ENCODE data around the gene HVCN1. TPM values are rescaled to one million over a fixed set of nuclear protein-coding genes. Genes with fewer than 3 reads are reported as not detected.

The HVCN1 gene
- polyA plus RNA-seq, 2 of the 4 experiments (the other 2 are of a cell fraction) = 0.34 to 1.1 TPM

DNA sequence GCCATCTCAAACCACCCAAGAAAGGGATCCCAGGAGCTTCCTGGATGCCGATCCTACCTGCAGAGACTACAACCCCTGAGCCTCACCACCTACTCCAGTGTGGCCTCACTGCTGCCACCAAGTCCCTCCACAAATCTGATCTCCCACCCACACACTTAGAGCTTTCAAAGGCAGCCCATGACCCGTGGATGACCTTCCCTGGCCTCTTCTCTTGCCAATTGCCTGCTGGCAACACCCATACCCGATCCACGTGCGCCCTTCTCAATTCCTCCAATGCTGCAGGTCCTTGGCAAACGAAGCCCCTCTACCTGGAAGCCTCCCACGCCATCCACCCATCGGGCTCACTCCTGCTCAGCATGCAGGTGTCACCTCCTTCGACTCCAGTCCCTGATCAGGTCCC lies 30.7 kb downstream of the HVCN1 start:
- peak in 1 of 2 experiments; percentile 17; a peak in 1 of 6 replicates for ATAC-seq
- no peak overlapping the region for H3K4me2 ChIP-seq

DNA sequence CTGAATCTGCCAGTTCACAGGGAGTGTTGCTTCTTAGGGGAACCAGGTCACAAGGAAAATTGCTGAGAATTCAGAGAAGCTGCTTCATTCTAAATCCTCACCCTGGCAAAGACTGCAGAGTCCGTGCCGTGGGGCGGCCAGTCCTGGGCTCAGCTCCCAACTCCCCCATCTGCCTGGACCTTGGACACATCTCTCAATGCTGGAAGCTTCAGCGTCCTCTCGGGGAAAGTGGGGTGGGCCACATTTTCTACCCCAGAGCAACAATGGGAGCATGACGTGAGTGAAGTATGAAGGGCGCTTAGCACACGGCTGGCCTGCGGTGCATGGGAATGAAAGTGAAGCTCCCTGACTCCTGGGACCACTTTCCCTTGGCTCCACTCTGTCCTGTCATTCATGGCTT lies 31.2 kb downstream of the HVCN1 start:
- CTCF ChIA-PET = no interaction called here
- H3K9me3 ChIP-seq = no peaks in the 10 kb centered on the region
- ATAC-seq = 0 out of 6 replicates have a peak, but pooled peaks of 1 of the 2 experiments have one; percentile 14
- FAIRE-seq = no peak
- no peak overlapping the region for H3K27ac ChIP-seq
- no peaks in the 10 kb centered on the region for H3K4me1 ChIP-seq
- no peak for DNase-seq (ENCODE audit: low read depth in 1 of 2, low spot score in 1 of 2)
- TF ChIP-seq, protein P1, sequence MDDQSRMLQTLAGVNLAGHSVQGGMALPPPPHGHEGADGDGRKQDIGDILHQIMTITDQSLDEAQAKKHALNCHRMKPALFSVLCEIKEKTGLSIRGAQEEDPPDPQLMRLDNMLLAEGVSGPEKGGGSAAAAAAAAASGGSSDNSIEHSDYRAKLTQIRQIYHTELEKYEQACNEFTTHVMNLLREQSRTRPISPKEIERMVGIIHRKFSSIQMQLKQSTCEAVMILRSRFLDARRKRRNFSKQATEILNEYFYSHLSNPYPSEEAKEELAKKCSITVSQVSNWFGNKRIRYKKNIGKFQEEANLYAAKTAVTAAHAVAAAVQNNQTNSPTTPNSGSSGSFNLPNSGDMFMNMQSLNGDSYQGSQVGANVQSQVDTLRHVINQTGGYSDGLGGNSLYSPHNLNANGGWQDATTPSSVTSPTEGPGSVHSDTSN (IDR thresholded peaks at IDR 0.05) = no peak
- TF ChIP-seq NFE2L2 (conservative IDR thresholded peaks at IDR 0.05; ENCODE audit: low read length) (no peak), RFX5 (IDR thresholded peaks at IDR 0.05) (no peak), GATA3 (IDR thresholded peaks at IDR 0.05; ENCODE audit: borderline replicate concordance) (no peak), SREBF2 (IDR thresholded peaks at IDR 0.05) (no peak), BHLHE40 (IDR thresholded peaks at IDR 0.05; ENCODE audit: low read depth, low read length) (no peak), HOXA7 (CRISPR knock-in tag; IDR thresholded peaks at IDR 0.05) (no peak), EHMT2 (IDR thresholded peaks at IDR 0.05; ENCODE audit: low read depth) (no peak), FOSL2 (IDR thresholded peaks at IDR 0.05) (no peak), FOSL2 (CRISPR knock-in tag; IDR thresholded peaks at IDR 0.05) (no peak), MAZ (IDR thresholded peaks at IDR 0.05; ENCODE audit: borderline replicate concordance, low read depth, low read length) (no peak), CEBPB (IDR thresholded peaks at IDR 0.05) (no peak), POLR2A (IDR thresholded peaks at IDR 0.05; ENCODE audit: low read length) (no peak), HOXB13 (CRISPR knock-in tag; IDR thresholded peaks at IDR 0.05; ENCODE audit: low read depth) (no peak)
- TF ChIP-seq, protein P2, sequence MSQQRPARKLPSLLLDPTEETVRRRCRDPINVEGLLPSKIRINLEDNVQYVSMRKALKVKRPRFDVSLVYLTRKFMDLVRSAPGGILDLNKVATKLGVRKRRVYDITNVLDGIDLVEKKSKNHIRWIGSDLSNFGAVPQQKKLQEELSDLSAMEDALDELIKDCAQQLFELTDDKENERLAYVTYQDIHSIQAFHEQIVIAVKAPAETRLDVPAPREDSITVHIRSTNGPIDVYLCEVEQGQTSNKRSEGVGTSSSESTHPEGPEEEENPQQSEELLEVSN (IDR thresholded peaks at IDR 0.05; ENCODE audit: borderline replicate concordance, low read depth) = no peak
- TF ChIP-seq, protein P3, sequence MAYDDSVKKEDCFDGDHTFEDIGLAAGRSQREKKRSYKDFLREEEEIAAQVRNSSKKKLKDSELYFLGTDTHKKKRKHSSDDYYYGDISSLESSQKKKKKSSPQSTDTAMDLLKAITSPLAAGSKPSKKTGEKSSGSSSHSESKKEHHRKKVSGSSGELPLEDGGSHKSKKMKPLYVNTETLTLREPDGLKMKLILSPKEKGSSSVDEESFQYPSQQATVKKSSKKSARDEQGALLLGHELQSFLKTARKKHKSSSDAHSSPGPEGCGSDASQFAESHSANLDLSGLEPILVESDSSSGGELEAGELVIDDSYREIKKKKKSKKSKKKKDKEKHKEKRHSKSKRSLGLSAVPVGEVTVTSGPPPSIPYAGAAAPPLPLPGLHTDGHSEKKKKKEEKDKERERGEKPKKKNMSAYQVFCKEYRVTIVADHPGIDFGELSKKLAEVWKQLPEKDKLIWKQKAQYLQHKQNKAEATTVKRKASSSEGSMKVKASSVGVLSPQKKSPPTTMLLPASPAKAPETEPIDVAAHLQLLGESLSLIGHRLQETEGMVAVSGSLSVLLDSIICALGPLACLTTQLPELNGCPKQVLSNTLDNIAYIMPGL (CRISPR knock-in tag; IDR thresholded peaks at IDR 0.05; ENCODE audit: borderline replicate concordance) = no peak
- no peak overlapping the region for H3K4me3 ChIP-seq
- no peak overlapping the region for H3K4me2 ChIP-seq
- whole genome bisulfite sequencing (ENCODE audit: missing lambda C conversion rate) = 87% methylated on average over 9 of the region's 9 CpGs
- POLR2A ChIA-PET = no interaction called here

More for the DNA sequence above, 30.7 kb downstream of the HVCN1 start:
- no peak for FAIRE-seq
- H3K4me1 ChIP-seq = no peaks in the 10 kb centered on the region
- no peak for TF ChIP-seq ZNF302 (CRISPR knock-in tag; IDR thresholded peaks at IDR 0.05)
- TF ChIP-seq, protein P3 (CRISPR knock-in tag; IDR thresholded peaks at IDR 0.05; ENCODE audit: borderline replicate concordance) = no peak
- TF ChIP-seq, protein P4, sequence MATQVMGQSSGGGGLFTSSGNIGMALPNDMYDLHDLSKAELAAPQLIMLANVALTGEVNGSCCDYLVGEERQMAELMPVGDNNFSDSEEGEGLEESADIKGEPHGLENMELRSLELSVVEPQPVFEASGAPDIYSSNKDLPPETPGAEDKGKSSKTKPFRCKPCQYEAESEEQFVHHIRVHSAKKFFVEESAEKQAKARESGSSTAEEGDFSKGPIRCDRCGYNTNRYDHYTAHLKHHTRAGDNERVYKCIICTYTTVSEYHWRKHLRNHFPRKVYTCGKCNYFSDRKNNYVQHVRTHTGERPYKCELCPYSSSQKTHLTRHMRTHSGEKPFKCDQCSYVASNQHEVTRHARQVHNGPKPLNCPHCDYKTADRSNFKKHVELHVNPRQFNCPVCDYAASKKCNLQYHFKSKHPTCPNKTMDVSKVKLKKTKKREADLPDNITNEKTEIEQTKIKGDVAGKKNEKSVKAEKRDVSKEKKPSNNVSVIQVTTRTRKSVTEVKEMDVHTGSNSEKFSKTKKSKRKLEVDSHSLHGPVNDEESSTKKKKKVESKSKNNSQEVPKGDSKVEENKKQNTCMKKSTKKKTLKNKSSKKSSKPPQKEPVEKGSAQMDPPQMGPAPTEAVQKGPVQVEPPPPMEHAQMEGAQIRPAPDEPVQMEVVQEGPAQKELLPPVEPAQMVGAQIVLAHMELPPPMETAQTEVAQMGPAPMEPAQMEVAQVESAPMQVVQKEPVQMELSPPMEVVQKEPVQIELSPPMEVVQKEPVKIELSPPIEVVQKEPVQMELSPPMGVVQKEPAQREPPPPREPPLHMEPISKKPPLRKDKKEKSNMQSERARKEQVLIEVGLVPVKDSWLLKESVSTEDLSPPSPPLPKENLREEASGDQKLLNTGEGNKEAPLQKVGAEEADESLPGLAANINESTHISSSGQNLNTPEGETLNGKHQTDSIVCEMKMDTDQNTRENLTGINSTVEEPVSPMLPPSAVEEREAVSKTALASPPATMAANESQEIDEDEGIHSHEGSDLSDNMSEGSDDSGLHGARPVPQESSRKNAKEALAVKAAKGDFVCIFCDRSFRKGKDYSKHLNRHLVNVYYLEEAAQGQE (IDR thresholded peaks at IDR 0.05) = no peak
- TF ChIP-seq HDAC2 (IDR thresholded peaks at IDR 0.05) = no peak
- TF ChIP-seq CHD4 (IDR thresholded peaks at IDR 0.05; ENCODE audit: borderline replicate concordance) = no peak
- TF ChIP-seq, protein P5, sequence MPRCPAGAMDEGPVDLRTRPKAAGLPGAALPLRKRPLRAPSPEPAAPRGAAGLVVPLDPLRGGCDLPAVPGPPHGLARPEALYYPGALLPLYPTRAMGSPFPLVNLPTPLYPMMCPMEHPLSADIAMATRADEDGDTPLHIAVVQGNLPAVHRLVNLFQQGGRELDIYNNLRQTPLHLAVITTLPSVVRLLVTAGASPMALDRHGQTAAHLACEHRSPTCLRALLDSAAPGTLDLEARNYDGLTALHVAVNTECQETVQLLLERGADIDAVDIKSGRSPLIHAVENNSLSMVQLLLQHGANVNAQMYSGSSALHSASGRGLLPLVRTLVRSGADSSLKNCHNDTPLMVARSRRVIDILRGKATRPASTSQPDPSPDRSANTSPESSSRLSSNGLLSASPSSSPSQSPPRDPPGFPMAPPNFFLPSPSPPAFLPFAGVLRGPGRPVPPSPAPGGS (IDR thresholded peaks at IDR 0.05) = no peak
- TF ChIP-seq CHD2 (IDR thresholded peaks at IDR 0.05; ENCODE audit: low read length, partially characterized antibody) = no peak
- no peak for TF ChIP-seq EHMT2 (IDR thresholded peaks at IDR 0.05; ENCODE audit: low read depth)
- no peak for TF ChIP-seq RAD21 (conservative IDR thresholded peaks at IDR 0.05 in 1 of 2, IDR thresholded peaks at IDR 0.05 in 1 of 2)
- no peak for TF ChIP-seq POLR2AphosphoS2 (conservative IDR thresholded peaks at IDR 0.05; ENCODE audit: low read length)
- TF ChIP-seq HOXA7 (CRISPR knock-in tag; IDR thresholded peaks at IDR 0.05) = no peak
- no peak for TF ChIP-seq MYC (IDR thresholded peaks at IDR 0.05; ENCODE audit: borderline replicate concordance, low read length)
- TF ChIP-seq, protein P2 (IDR thresholded peaks at IDR 0.05; ENCODE audit: borderline replicate concordance, low read depth) = no peak
- TF ChIP-seq BHLHE40 (IDR thresholded peaks at IDR 0.05; ENCODE audit: low read depth, low read length) = no peak
- TF ChIP-seq FOXS1 (CRISPR knock-in tag; IDR thresholded peaks at IDR 0.05) = no peak
- WGBS (ENCODE audit: missing lambda C conversion rate) = 64% methylated on average over 9 of the region's 9 CpGs
- no peak for DNase-seq (ENCODE audit: low read depth in 1 of 2, low spot score in 1 of 2)
- H3K27ac ChIP-seq = no peak overlapping the region
- CTCF ChIA-PET = no interaction called here
- POLR2A ChIA-PET = no interaction called here
- no peak overlapping the region for H3K4me3 ChIP-seq
- H3K9me3 ChIP-seq = no peaks in the 10 kb centered on the region; the same call in 2 of the 3 replicates
